IPS-18a (cell line): ENCODE measurements around the gene TIE1.
A peak's percentile ranks its signal among the peaks of the same experiment; 100 is the strongest.

Experiments
- H3K27ac ChIP-seq: one replicate; pipeline ENCODE4 v1.5.1; 2013; ENCODE audit warnings: low read length
- H3K27me3 ChIP-seq: one replicate; pipeline ENCODE4 v1.6.1; 2013; ENCODE audit warnings: mild to moderate bottlenecking, low read length; ENCODE audit not compliant: control insufficient read depth, insufficient read depth
- H3K36me3 ChIP-seq: one replicate; pipeline ENCODE4 v1.6.1; 2013; ENCODE audit warnings: low read depth, low read length; ENCODE audit not compliant: control insufficient read depth
- H3K4me1 ChIP-seq: one replicate; pipeline ENCODE4 v1.6.1; 2013; ENCODE audit warnings: low read depth, low read length; ENCODE audit not compliant: control insufficient read depth
- H3K4me3 ChIP-seq: one replicate; pipeline ENCODE4 v1.5.1; 2013; ENCODE audit warnings: low read length
- H3K9ac ChIP-seq: one replicate; pipeline ENCODE4 v1.6.1; 2013; ENCODE audit warnings: mild to moderate bottlenecking, low read length, moderate library complexity
- H3K9me3 ChIP-seq: one replicate; pipeline ENCODE4 v1.6.1; 2013; ENCODE audit warnings: low read depth, low read length; ENCODE audit not compliant: control insufficient read depth

Gene TIE1

GRCh38 chr1:43286115-43286514 lies 14.7 kb upstream of the TIE1 start:
- H3K27me3 ChIP-seq, result no peaks in the 10 kb centered on the region
- H3K9me3 ChIP-seq, result no peaks in the 10 kb centered on the region
- H3K9ac ChIP-seq, result no peak overlapping the region
- H3K4me3 ChIP-seq, result no peak overlapping the region
- H3K4me1 ChIP-seq, result peaks cover 13% of the 10 kb centered on the region
- no peaks in the 10 kb centered on the region for H3K36me3 ChIP-seq
- no peak overlapping the region for H3K27ac ChIP-seq

DNA sequence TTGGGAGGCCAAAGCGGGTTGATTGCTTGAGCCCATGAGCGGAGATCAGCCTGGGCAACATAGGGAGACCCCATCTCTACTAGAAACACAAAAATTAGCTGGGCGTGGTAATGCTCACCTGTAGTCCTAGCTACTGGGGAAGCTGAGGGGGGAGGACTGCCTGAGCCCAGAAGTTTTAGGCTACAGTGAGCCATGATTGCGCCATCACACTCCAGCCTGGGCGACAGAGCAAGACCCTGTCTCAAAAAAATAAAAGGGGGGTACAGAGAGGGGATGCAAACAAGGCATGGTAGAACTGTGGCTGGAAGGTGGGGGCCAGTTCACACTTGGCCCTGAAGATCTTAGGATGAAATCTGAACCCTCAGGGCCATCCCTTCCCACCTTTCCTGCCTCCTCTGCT lies 14.2 kb upstream of the TIE1 start:
- Histone ChIP-seq H3K4me3 (no peak overlapping the region), H3K27ac (no peak overlapping the region), H3K27me3 (no peaks in the 10 kb centered on the region), H3K4me1 (peaks cover 13% of the 10 kb centered on the region), H3K9ac (no peak overlapping the region), H3K9me3 (no peaks in the 10 kb centered on the region), H3K36me3 (no peaks in the 10 kb centered on the region)

DNA sequence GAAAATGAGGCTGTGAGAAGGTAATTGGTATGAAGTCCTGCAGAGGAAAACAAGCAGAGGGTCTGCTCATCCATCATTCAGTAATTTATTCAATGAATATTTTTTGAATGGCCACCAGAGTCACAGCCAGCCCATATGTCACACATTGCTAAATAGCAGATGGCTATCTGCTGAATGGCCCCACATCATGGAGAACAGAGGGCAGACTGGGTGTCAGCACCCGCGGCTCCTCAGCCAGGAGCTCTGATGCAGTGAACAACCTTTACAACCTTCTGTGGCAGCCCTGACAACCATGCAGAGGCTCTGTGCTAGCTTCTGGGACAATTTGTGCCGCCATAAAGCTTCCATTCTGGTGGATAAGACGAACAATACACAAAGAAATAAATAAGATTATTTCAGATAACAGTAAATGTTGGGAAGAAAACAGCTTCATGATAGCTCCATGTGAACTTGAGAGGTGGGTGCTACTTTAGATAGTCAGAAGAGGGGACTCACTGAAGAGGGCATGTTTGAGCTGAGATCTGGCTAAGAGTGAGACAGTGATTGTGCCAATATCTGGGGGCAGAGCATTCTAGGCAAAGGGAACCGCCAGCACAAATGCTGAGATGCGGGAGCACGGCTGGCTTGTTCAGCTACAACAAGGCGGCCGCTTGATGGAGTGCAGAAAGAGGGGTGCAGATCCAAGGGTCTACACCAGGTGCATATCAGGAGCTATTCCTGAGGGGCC lies 12.6 kb upstream of the TIE1 start:
- Histone ChIP-seq H3K4me3 (no peak overlapping the region), H3K27ac (no peak overlapping the region), H3K9ac (no peak overlapping the region), H3K4me1 (peaks cover 13% of the 10 kb centered on the region), H3K36me3 (no peaks in the 10 kb centered on the region), H3K27me3 (no peaks in the 10 kb centered on the region), H3K9me3 (no peaks in the 10 kb centered on the region)

- Histone ChIP-seq H3K4me3 (no peak overlapping the region), H3K27ac (no peak overlapping the region), H3K4me1 (peaks cover 13% of the 10 kb centered on the region), H3K36me3 (no peaks in the 10 kb centered on the region), H3K9ac (no peak overlapping the region), H3K27me3 (no peaks in the 10 kb centered on the region), H3K9me3 (no peaks in the 10 kb centered on the region)
These were observed 11.7 kb upstream of the TIE1 start for GRCh38 chr1:43288785-43289706.

DNA sequence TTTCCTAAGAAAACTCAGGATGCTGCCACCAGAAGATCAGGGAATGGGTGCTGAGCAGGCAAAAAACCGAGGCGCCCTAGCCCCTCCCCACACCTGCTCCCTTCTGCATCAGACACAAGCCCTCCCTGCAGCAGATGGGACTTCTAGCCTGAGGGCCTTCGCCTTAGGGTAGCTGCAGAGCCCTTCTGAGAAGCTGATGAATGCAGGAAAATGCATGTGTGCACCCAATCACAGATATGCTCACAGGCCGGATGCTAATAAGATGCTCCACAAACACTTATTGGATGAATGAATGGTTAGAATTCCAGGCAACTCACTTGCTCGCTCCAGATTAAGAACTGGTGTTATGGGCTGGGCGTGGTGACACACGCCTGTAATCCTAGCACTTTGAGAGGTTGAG lies 8.6 kb upstream of the TIE1 start:
- Histone ChIP-seq H3K9me3 (no peaks in the 10 kb centered on the region), H3K4me3 (no peak overlapping the region), H3K27ac (no peak overlapping the region), H3K27me3 (no peaks in the 10 kb centered on the region), H3K4me1 (peaks cover 19% of the 10 kb centered on the region), H3K36me3 (no peaks in the 10 kb centered on the region), H3K9ac (no peak overlapping the region)

DNA sequence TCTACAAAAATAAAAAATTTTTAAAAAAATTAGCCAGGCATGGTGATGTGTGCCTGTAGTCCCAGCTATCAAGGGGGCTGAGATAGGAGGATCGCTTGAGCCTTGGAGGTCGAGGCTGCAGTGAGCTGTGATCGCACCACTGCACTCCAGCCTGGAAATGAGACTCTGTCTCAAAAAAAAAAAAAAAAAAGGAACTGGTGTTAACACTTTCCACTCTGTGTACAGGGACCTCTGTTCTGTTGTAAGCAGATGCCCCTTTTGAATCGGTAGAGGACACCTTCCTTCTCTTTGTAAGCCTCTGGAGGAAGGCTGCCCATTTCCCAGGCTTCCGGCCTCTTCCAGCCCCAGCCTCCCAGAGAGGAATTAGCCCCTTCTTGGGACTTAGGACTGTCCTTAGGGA lies 8.1 kb upstream of the TIE1 start:
- Histone ChIP-seq H3K36me3 (no peaks in the 10 kb centered on the region), H3K9me3 (no peaks in the 10 kb centered on the region), H3K9ac (no peak overlapping the region), H3K4me3 (no peak overlapping the region), H3K27me3 (no peaks in the 10 kb centered on the region), H3K27ac (no peak overlapping the region), H3K4me1 (peaks cover 20% of the 10 kb centered on the region)

DNA sequence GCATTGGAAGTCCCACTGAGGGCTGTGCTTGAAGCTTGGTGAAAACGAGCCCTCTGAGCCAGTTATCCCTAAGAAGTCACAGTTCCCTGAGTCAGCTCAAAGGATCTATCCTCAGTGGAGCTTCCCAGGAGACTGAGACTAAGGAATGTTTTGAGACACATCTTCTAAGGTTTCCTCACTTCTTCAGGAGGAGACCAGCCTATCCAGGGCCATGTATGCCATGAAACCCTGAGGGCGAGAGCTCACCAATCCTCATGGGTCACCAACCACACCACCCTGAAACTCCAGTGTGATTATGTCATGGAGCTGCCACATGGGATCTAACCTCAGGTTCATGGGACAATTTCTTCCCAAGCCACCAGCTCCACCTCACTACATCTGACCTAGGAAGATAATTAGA lies 7.6 kb upstream of the TIE1 start:
- H3K4me1 ChIP-seq, result peaks cover 20% of the 10 kb centered on the region
- H3K27me3 ChIP-seq, result no peaks in the 10 kb centered on the region
- no peak overlapping the region for H3K27ac ChIP-seq
- no peaks in the 10 kb centered on the region for H3K9me3 ChIP-seq
- no peak overlapping the region for H3K4me3 ChIP-seq
- no peaks in the 10 kb centered on the region for H3K36me3 ChIP-seq
- H3K9ac ChIP-seq, result no peak overlapping the region

DNA sequence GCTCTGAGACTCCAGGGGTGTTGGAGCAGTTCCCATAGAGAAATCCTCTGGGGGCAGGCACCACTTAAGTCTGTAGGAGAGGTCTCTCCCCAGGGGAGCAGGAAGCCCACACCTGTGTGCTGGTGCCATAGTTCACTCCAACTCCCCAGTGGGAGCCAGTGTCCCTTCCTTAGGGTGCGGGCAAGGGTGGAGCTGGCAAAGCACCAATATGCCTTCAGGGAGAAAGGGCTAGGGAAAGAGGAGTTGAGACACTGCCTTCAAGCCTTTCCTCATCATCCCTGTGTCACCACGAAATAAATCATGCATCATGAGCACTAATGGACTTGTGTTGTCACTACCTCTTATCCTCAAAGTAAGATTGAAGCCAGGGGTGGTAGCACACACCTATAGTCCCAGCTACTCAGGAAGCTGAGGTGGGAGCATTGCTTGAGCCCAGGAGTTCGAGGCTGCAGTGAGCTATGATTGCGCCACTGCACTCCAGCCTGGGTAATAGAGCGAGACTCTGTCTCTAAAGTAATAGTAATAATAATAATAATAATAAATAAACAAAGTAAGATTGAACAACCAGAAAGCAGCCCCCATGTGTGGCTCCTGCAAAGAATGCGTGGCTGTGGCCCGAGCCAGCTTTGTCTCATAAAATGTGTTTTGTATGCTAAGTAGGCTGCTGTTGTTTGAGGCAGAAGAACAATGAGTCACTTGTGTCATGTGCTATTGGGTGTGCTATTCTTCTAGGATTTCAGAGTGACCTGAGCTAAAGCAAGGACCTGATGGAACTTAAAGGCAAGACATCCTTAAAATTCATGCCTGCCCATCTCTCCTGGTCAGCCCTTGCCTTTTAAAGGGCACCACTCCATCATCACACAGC lies 6.7 kb upstream of the TIE1 start:
- Histone ChIP-seq H3K27ac (no peak overlapping the region), H3K9me3 (no peaks in the 10 kb centered on the region), H3K4me3 (no peak overlapping the region), H3K27me3 (no peaks in the 10 kb centered on the region), H3K9ac (no peak overlapping the region), H3K36me3 (no peaks in the 10 kb centered on the region), H3K4me1 (peaks cover 20% of the 10 kb centered on the region)

DNA sequence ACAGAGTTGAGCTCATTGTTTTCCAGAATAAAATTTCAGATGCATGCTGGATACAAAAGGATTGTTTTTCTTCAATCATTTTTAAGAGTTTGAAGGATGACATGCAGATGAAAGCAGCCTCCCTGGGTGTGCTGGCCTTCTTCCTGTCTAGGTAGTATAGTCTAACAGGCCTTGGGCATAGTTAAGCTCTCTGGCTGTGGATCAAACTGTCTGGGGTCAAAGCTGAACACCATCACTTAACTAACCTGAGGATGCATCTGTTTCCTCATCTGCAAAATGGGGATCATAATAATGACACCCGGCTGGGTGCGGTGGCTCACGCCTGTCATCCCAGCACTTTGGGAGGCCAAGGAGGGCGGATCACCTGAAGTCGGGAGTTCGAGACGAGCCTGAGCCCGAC lies 6.0 kb upstream of the TIE1 start:
- Histone ChIP-seq H3K9me3 (no peaks in the 10 kb centered on the region), H3K27me3 (no peaks in the 10 kb centered on the region), H3K4me1 (peaks cover 20% of the 10 kb centered on the region), H3K4me3 (no peak overlapping the region), H3K9ac (no peak overlapping the region), H3K36me3 (no peaks in the 10 kb centered on the region), H3K27ac (no peak overlapping the region)

- no peak overlapping the region for H3K9ac ChIP-seq
- H3K4me1 ChIP-seq, result peaks cover 20% of the 10 kb centered on the region
- no peaks in the 10 kb centered on the region for H3K27me3 ChIP-seq
- peak overlapping the region; percentile 11 for H3K4me3 ChIP-seq
- H3K36me3 ChIP-seq, result no peaks in the 10 kb centered on the region
- no peak overlapping the region for H3K27ac ChIP-seq
- H3K9me3 ChIP-seq, result no peaks in the 10 kb centered on the region
These were observed 4.6 kb upstream of the TIE1 start for GRCh38 chr1:43296207-43296606.

DNA sequence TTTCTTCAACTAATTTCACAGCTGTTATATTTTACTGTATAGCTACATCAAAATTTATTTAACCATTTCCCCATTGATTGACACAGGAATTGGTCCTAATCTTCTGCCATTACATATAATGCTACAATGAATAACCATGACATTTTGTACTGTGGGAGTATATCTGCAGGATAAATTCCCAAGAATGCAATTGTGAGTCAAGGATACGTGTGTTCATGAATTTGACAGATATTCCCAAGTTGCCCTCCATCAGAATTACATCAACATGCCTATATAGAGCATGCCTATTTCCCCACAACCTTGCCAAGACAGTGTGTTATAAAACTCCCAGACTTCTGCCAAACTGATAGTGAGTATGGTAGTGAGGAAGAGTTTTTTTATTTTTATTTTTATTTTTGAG lies 2.7 kb upstream of the TIE1 start:
- Histone ChIP-seq H3K27me3 (no peaks in the 10 kb centered on the region), H3K9me3 (no peaks in the 10 kb centered on the region), H3K27ac (no peak overlapping the region), H3K36me3 (no peaks in the 10 kb centered on the region), H3K9ac (no peak overlapping the region), H3K4me1 (peaks cover 20% of the 10 kb centered on the region), H3K4me3 (no peak overlapping the region)
